ENCODE data around the gene ZBED2.

The ZBED2 gene

GRCh38 chr3:111601810-111602209, 6.7 kb upstream of the ZBED2 start:
- DNase-seq: no peak

GRCh38 chr3:111598552-111598951, 3.4 kb upstream of the ZBED2 start:
- DNase-seq: no peak

- no peak for DNase-seq
These were observed 3.0 kb upstream of the ZBED2 start for GRCh38 chr3:111598139-111598538.

- no peak for DNase-seq
These were observed 1.2 kb upstream of the ZBED2 start for GRCh38 chr3:111596328-111596727.

- peak; percentile 51 for DNase-seq
These were observed 365 bp downstream of the ZBED2 start for GRCh38 chr3:111594781-111595180.

- DNase-seq: peak; percentile 95
These were observed 941 bp downstream of the ZBED2 start for GRCh38 chr3:111594205-111594604.

- no peak for DNase-seq
These were observed 1.5 kb downstream of the ZBED2 start for GRCh38 chr3:111593666-111594065.

- DNase-seq: peak; percentile 83
These were observed 2.2 kb downstream of the ZBED2 start for GRCh38 chr3:111592936-111593335.

- DNase-seq: no peak
These were observed 3.0 kb downstream of the ZBED2 start for GRCh38 chr3:111592143-111592542.

GRCh38 chr3:111591555-111591954, 3.6 kb downstream of the ZBED2 start:
- DNase-seq: no peak

- DNase-seq: peak; percentile 47
These were observed 5.0 kb downstream of the ZBED2 start for GRCh38 chr3:111590143-111590491.

- DNase-seq: peak; percentile 48
These were observed 5.6 kb downstream of the ZBED2 start for GRCh38 chr3:111589303-111590142.

- DNase-seq: no peak
These were observed 6.6 kb downstream of the ZBED2 start for GRCh38 chr3:111588527-111588926.

GRCh38 chr3:111585217-111585616, 9.9 kb downstream of the ZBED2 start:
- DNase-seq: peak; percentile 84

- no peak for DNase-seq
These were observed 10.4 kb downstream of the ZBED2 start for GRCh38 chr3:111584744-111585143.

GRCh38 chr3:111582120-111582474, 13.0 kb downstream of the ZBED2 start:
- DNase-seq: peak; percentile 96

- no peak for DNase-seq
These were observed 13.6 kb downstream of the ZBED2 start for GRCh38 chr3:111581403-111582119.

GRCh38 chr3:111579495-111579894, 15.7 kb downstream of the ZBED2 start:
- no peak for DNase-seq

GRCh38 chr3:111578867-111579266, 16.3 kb downstream of the ZBED2 start:
- no peak for DNase-seq

- DNase-seq: peak; percentile 91
These were observed 17.1 kb downstream of the ZBED2 start for GRCh38 chr3:111577798-111578685.

GRCh38 chr3:111577113-111577512, 18.0 kb downstream of the ZBED2 start:
- DNase-seq: no peak

GRCh38 chr3:111571907-111572460, 23.2 kb downstream of the ZBED2 start:
- no peak for DNase-seq

- DNase-seq: no peak
These were observed 23.9 kb downstream of the ZBED2 start for GRCh38 chr3:111571282-111571681.

All from kidney glomerular epithelial cell (primary cell).